A549 treated with Hydrocortisone at 1 μM for 4 hours (cell line): ENCODE results near the gene RHOD. TPM values are rescaled to one million over a fixed set of nuclear protein-coding genes. Genes with fewer than 3 reads are reported as not detected.

Experiments
- total RNA-seq: library from RNA; stranded (reverse); fragments of 200-300 nt; extraction: Qiagen RNA extraction; gene quantifications from 5 replicates; pipeline ENCODE4 v1.2.3, GENCODE V29; 2022

RHOD gene
- total RNA-seq: 33.3 to 54.8 TPM (median 44.0 TPM) in 5 replicates

GRCh38 chr11:67056267-67057204 is at the start of gene RHOD:
RHOD (plus strand) TSS chr11:67056847; CDS start chr11:67056903, 56 bp downstream.

GRCh38 chr11:67022961-67023956 is 33.4 kb upstream of the RHOD start, which contains the start of gene SYT12:
SYT12 (plus strand) TSS chr11:67023134; CDS start chr11:67030145, 7,011 bp downstream.

GRCh38 chr11:67118801-67119584 is 62.3 kb downstream of the RHOD start, which contains the start of gene KDM2A:
KDM2A (plus strand) TSS chr11:67119263; CDS start chr11:67121317, 2,054 bp downstream.

Other genes with a start within 250 kb of the RHOD start
- 37.0 to 54.4 TPM (median 52.6 TPM) in 5 replicates for gene RCE1, start 213.4 kb upstream of the RHOD start, total RNA-seq
- 95.7 to 124 TPM (median 107 TPM) in 5 replicates for gene LRFN4, start 199.8 kb upstream of the RHOD start, total RNA-seq
- 32.4 to 42.9 TPM (median 38.0 TPM) in 5 replicates for gene PC, start 98.5 kb upstream of the RHOD start, total RNA-seq
- 45.5 to 81.5 TPM (median 70.4 TPM) in 5 replicates for gene C11orf86, start 81.5 kb upstream of the RHOD start, total RNA-seq
- gene SYT12, start 33.7 kb upstream of the RHOD start, total RNA-seq: 18.1 to 22.6 TPM (median 22.2 TPM) in 5 replicates
- gene KDM2A, start 62.4 kb downstream of the RHOD start, total RNA-seq: 42.3 to 51.2 TPM (median 43.7 TPM) in 5 replicates
- gene GRK2, start 209.6 kb downstream of the RHOD start, total RNA-seq: 34.1 to 36.3 TPM (median 34.1 TPM) in 5 replicates
- 20.8 to 26.3 TPM (median 21.8 TPM) in 5 replicates for gene ANKRD13D, start 232.5 kb downstream of the RHOD start, total RNA-seq
- gene SSH3, start 246.7 kb downstream of the RHOD start, total RNA-seq: 19.1 to 27.8 TPM (median 20.9 TPM) in 5 replicates